ENCODE results near the gene MEGF8.

Gene MEGF8

GRCh38 chr19:42313096-42313839 lies 12.2 kb upstream of the MEGF8 start, which contains the start of gene TMEM145:
TSS of gene TMEM145 (plus strand) at chr19:42313309. CDS start at chr19:42313377, 68 bp downstream.
- TF ChIP-seq CTCF (IDR thresholded peaks at IDR 0.05; ENCODE audit: borderline replicate concordance, control extremely low read depth, extremely low read depth, insufficient read depth, missing control alignments): peak; percentile 12
- peak; percentile 78 for DNase-seq (ENCODE audit: low spot score)
- in situ Hi-C loops (cut with MboI; ENCODE audit: low sequenced_read_pairs, unreplicated experiment): no loop called here

- no peak for TF ChIP-seq CTCF (IDR thresholded peaks at IDR 0.05; ENCODE audit: borderline replicate concordance, control extremely low read depth, extremely low read depth, insufficient read depth, missing control alignments)
- in situ Hi-C loops (cut with MboI; ENCODE audit: low sequenced_read_pairs, unreplicated experiment): no loop called here
- no peak for DNase-seq (ENCODE audit: low spot score)
Measured at GRCh38 chr19:42313840-42314755, 11.3 kb upstream of the MEGF8 start.

- TF ChIP-seq CTCF (IDR thresholded peaks at IDR 0.05; ENCODE audit: borderline replicate concordance, control extremely low read depth, extremely low read depth, insufficient read depth, missing control alignments): no peak
- in situ Hi-C loops (cut with MboI; ENCODE audit: low sequenced_read_pairs, unreplicated experiment): no loop called here
Measured at GRCh38 chr19:42315024-42315423, 10.4 kb upstream of the MEGF8 start.

GRCh38 chr19:42316223-42317211 lies 8.9 kb upstream of the MEGF8 start:
- no peak for TF ChIP-seq CTCF (IDR thresholded peaks at IDR 0.05; ENCODE audit: borderline replicate concordance, control extremely low read depth, extremely low read depth, insufficient read depth, missing control alignments)
- in situ Hi-C loops (cut with MboI; ENCODE audit: low sequenced_read_pairs, unreplicated experiment): no loop called here
- peak; percentile 82 for DNase-seq (ENCODE audit: low spot score)

More at GRCh38 chr19:42315024-42315423, 10.4 kb upstream of the MEGF8 start:
- DNase-seq (ENCODE audit: low spot score): no peak

GRCh38 chr19:42317535-42317934 lies 7.9 kb upstream of the MEGF8 start:
- in situ Hi-C loops (cut with MboI; ENCODE audit: low sequenced_read_pairs, unreplicated experiment): no loop called here
- no peak for DNase-seq (ENCODE audit: low spot score)
- no peak for TF ChIP-seq CTCF (IDR thresholded peaks at IDR 0.05; ENCODE audit: borderline replicate concordance, control extremely low read depth, extremely low read depth, insufficient read depth, missing control alignments)
